ENCODE results near the gene SYT8.

SYT8 gene

GRCh38 chr11:1836011-1836945, 1.5 kb downstream of the SYT8 start:
- ChIA-PET POLR2A (no interaction called here), CTCF (interaction anchor here (1.1 to 1.3 kb wide), 2 partner anchors 142 to 315 kb away, joined by 3 to 7 read pairs; no protein-coding TSS in a partner anchor)
- TF ChIP-seq L3MBTL2 (conservative IDR thresholded peaks at IDR 0.05), result no peak
- no peak for TF ChIP-seq ELF4 (IDR thresholded peaks at IDR 0.05)
- TF ChIP-seq TARDBP (IDR thresholded peaks at IDR 0.05), result no peak
- no peak for TF ChIP-seq SP1 (IDR thresholded peaks at IDR 0.05)
- TF ChIP-seq CTBP1 (IDR thresholded peaks at IDR 0.05; ENCODE audit: borderline replicate concordance), result no peak
- TF ChIP-seq ARNT (IDR thresholded peaks at IDR 0.05), result no peak
- no peak for TF ChIP-seq BHLHE40 (IDR thresholded peaks at IDR 0.05; ENCODE audit: borderline replicate concordance)
- no peak for TF ChIP-seq ZNF384 (IDR thresholded peaks at IDR 0.05)
- no peak for TF ChIP-seq SUZ12 (IDR thresholded peaks at IDR 0.05)
- TF ChIP-seq PKNOX1 (IDR thresholded peaks at IDR 0.05), result no peak
- TF ChIP-seq FOXM1 (IDR thresholded peaks at IDR 0.05; ENCODE audit: borderline replicate concordance), result no peak
- TF ChIP-seq FOXA1 (IDR thresholded peaks at IDR 0.05), result no peak
- no peak for TF ChIP-seq LEF1 (IDR thresholded peaks at IDR 0.05; ENCODE audit: borderline replicate concordance)
- no peak for TF ChIP-seq NFRKB (IDR thresholded peaks at IDR 0.05)
- no peak for TF ChIP-seq FOXK2 (IDR thresholded peaks at IDR 0.05)
- no peak for TF ChIP-seq HDGF (IDR thresholded peaks at IDR 0.05; ENCODE audit: borderline replicate concordance)
- DNase-seq (ENCODE audit: extremely low spot score), result no peak

GRCh38 chr11:1837171-1838076, 2.6 kb downstream of the SYT8 start:
- ChIA-PET CTCF (interaction anchor here (1.1 to 1.3 kb wide), 2 partner anchors 143 to 314 kb away, joined by 3 to 7 read pairs; no protein-coding TSS in a partner anchor), POLR2A (no interaction called here)
- TF ChIP-seq SP1 (IDR thresholded peaks at IDR 0.05) (no peak), FOXA1 (IDR thresholded peaks at IDR 0.05) (no peak), BHLHE40 (IDR thresholded peaks at IDR 0.05; ENCODE audit: borderline replicate concordance) (no peak), ZNF384 (IDR thresholded peaks at IDR 0.05) (no peak), ELF4 (IDR thresholded peaks at IDR 0.05) (no peak), LEF1 (IDR thresholded peaks at IDR 0.05; ENCODE audit: borderline replicate concordance) (no peak), NFRKB (IDR thresholded peaks at IDR 0.05) (no peak)
- DNase-seq (ENCODE audit: extremely low spot score), result peak; percentile 70

GRCh38 chr11:1838077-1838425, 3.3 kb downstream of the SYT8 start:
- POLR2A ChIA-PET, result no interaction called here
- DNase-seq (ENCODE audit: extremely low spot score), result no peak
- no peak for TF ChIP-seq FOXA1 (IDR thresholded peaks at IDR 0.05)
- no peak for TF ChIP-seq TARDBP (IDR thresholded peaks at IDR 0.05)
- TF ChIP-seq PKNOX1 (IDR thresholded peaks at IDR 0.05), result no peak
- TF ChIP-seq HDGF (IDR thresholded peaks at IDR 0.05; ENCODE audit: borderline replicate concordance), result no peak
- TF ChIP-seq CTBP1 (IDR thresholded peaks at IDR 0.05; ENCODE audit: borderline replicate concordance), result no peak
- no peak for TF ChIP-seq ELF4 (IDR thresholded peaks at IDR 0.05)
- no peak for TF ChIP-seq LEF1 (IDR thresholded peaks at IDR 0.05; ENCODE audit: borderline replicate concordance)
- TF ChIP-seq NFRKB (IDR thresholded peaks at IDR 0.05), result no peak
- no peak for TF ChIP-seq BHLHE40 (IDR thresholded peaks at IDR 0.05; ENCODE audit: borderline replicate concordance)
- no peak for TF ChIP-seq ZNF384 (IDR thresholded peaks at IDR 0.05)
- no peak for TF ChIP-seq L3MBTL2 (conservative IDR thresholded peaks at IDR 0.05)
- TF ChIP-seq ARNT (IDR thresholded peaks at IDR 0.05), result no peak
- CTCF ChIA-PET, result no interaction called here

GRCh38 chr11:1838426-1839144, 3.8 kb downstream of the SYT8 start, which contains the start of gene TNNI2:
TNNI2 (plus strand) TSS chr11:1838981; CDS start chr11:1839697, 716 bp downstream.
- ChIA-PET POLR2A (no interaction called here), CTCF (no interaction called here)
- TF ChIP-seq PKNOX1 (IDR thresholded peaks at IDR 0.05) (no peak), ZNF384 (IDR thresholded peaks at IDR 0.05) (no peak), SP1 (IDR thresholded peaks at IDR 0.05) (no peak), FOXK2 (IDR thresholded peaks at IDR 0.05) (no peak), LEF1 (IDR thresholded peaks at IDR 0.05; ENCODE audit: borderline replicate concordance) (no peak), NFRKB (IDR thresholded peaks at IDR 0.05) (no peak), FOXM1 (IDR thresholded peaks at IDR 0.05; ENCODE audit: borderline replicate concordance) (no peak), L3MBTL2 (conservative IDR thresholded peaks at IDR 0.05) (no peak), TARDBP (IDR thresholded peaks at IDR 0.05) (no peak), ARNT (IDR thresholded peaks at IDR 0.05) (no peak), HDGF (IDR thresholded peaks at IDR 0.05; ENCODE audit: borderline replicate concordance) (no peak), SUZ12 (IDR thresholded peaks at IDR 0.05) (no peak), BHLHE40 (IDR thresholded peaks at IDR 0.05; ENCODE audit: borderline replicate concordance) (no peak), ELF4 (IDR thresholded peaks at IDR 0.05) (no peak), FOXA1 (IDR thresholded peaks at IDR 0.05) (no peak), CTBP1 (IDR thresholded peaks at IDR 0.05; ENCODE audit: borderline replicate concordance) (no peak)
- no peak for DNase-seq (ENCODE audit: extremely low spot score)
